ENCODE measurements around the gene SLFN12L.
"Not testable (repeated sequence)": the region's sequence is repeated elsewhere in the genome, so short reads cannot be mapped to it uniquely, and the experiment has no call there.

Gene SLFN12L

GRCh38 chr17:35498448-35499178 is 38.9 kb downstream of the SLFN12L start:
- DNase-seq (ENCODE audit: low spot score) = no peak
- FAIRE-seq = peak; percentile 77

GRCh38 chr17:35496451-35497290 is 40.8 kb downstream of the SLFN12L start:
- DNase-seq (ENCODE audit: low spot score) (no peak), FAIRE-seq (no peak)

- DNase-seq (ENCODE audit: low spot score) (no peak), FAIRE-seq (peak; percentile 13)
Measured at GRCh38 chr17:35493040-35493439, 44.4 kb downstream of the SLFN12L start.

GRCh38 chr17:35491417-35491816 is 46.1 kb downstream of the SLFN12L start:
- FAIRE-seq = peak; percentile 56
- no peak for DNase-seq (ENCODE audit: low spot score)

- FAIRE-seq = no peak
- DNase-seq (ENCODE audit: low spot score) = no peak
Measured at GRCh38 chr17:35489944-35490343, 47.5 kb downstream of the SLFN12L start.

- FAIRE-seq = no peak
- no peak for DNase-seq (ENCODE audit: low spot score)
Measured at GRCh38 chr17:35488991-35489390, 48.5 kb downstream of the SLFN12L start.

GRCh38 chr17:35486920-35487732 is 50.4 kb downstream of the SLFN12L start:
- FAIRE-seq (no peak), DNase-seq (ENCODE audit: low spot score) (peak; percentile 67)

- FAIRE-seq = no peak
Measured at GRCh38 chr17:35479271-35479670, 58.2 kb downstream of the SLFN12L start.

GRCh38 chr17:35477248-35477647 is 60.2 kb downstream of the SLFN12L start:
- DNase-seq (ENCODE audit: low spot score) (no peak), FAIRE-seq (no peak)

More at GRCh38 chr17:35479271-35479670, 58.2 kb downstream of the SLFN12L start:
- no peak for DNase-seq (ENCODE audit: low spot score)

- no peak for FAIRE-seq
- no peak for DNase-seq (ENCODE audit: low spot score)
Measured at GRCh38 chr17:35476283-35476820, 61.1 kb downstream of the SLFN12L start.

GRCh38 chr17:35468475-35468874 is 69.0 kb downstream of the SLFN12L start:
- FAIRE-seq = no peak
- no peak for DNase-seq (ENCODE audit: low spot score)

- DNase-seq (ENCODE audit: low spot score) = no peak
- no peak for FAIRE-seq
Measured at GRCh38 chr17:35467824-35468223, 69.7 kb downstream of the SLFN12L start.

GRCh38 chr17:35460354-35460851 is 77.1 kb downstream of the SLFN12L start:
- no peak for FAIRE-seq
- DNase-seq (ENCODE audit: low spot score) = no peak

GRCh38 chr17:35454035-35454434 is 83.4 kb downstream of the SLFN12L start:
- not testable (repeated sequence) for DNase-seq (ENCODE audit: low spot score); FAIRE-seq

- DNase-seq (ENCODE audit: low spot score) (no peak), FAIRE-seq (no peak)
Measured at GRCh38 chr17:35453171-35453570, 84.3 kb downstream of the SLFN12L start.

GRCh38 chr17:35449371-35449931 is 88.0 kb downstream of the SLFN12L start:
- DNase-seq (ENCODE audit: low spot score) = no peak
- FAIRE-seq = no peak

GRCh38 chr17:35448899-35449227 is 88.6 kb downstream of the SLFN12L start:
- no peak for FAIRE-seq
- DNase-seq (ENCODE audit: low spot score) = no peak

GRCh38 chr17:35448214-35448898 is 89.1 kb downstream of the SLFN12L start, which contains the start of gene SLFN13:
TSS of gene SLFN13 (minus strand) at chr17:35448766. CDS start at chr17:35445680, 3,086 bp downstream.
- peak; percentile 77 for DNase-seq (ENCODE audit: low spot score)
- peak; percentile 58 for FAIRE-seq

GRCh38 chr17:35447499-35447898 is 90.0 kb downstream of the SLFN12L start:
- peak; percentile 23 for DNase-seq (ENCODE audit: low spot score)
- FAIRE-seq = no peak

- FAIRE-seq (no peak), DNase-seq (ENCODE audit: low spot score) (no peak)
Measured at GRCh38 chr17:35438433-35438832, 99.0 kb downstream of the SLFN12L start.

Data from urothelium cell line (cell line).